GM21737 (cell line): ENCODE results near the gene IGLL1.
"Not testable (repeated sequence)": the region's sequence is repeated elsewhere in the genome, so short reads cannot be mapped to it uniquely, and the experiment has no call there.

Source experiments
- ATAC-seq: cut with Tn5 transposase; IDR thresholded peaks from one replicate; pipeline ENCODE4 v1.9.1; 2021; ENCODE audit warnings: mild to moderate bottlenecking, moderate library complexity; ENCODE audit not compliant: unreplicated experiment

The IGLL1 gene

DNA sequence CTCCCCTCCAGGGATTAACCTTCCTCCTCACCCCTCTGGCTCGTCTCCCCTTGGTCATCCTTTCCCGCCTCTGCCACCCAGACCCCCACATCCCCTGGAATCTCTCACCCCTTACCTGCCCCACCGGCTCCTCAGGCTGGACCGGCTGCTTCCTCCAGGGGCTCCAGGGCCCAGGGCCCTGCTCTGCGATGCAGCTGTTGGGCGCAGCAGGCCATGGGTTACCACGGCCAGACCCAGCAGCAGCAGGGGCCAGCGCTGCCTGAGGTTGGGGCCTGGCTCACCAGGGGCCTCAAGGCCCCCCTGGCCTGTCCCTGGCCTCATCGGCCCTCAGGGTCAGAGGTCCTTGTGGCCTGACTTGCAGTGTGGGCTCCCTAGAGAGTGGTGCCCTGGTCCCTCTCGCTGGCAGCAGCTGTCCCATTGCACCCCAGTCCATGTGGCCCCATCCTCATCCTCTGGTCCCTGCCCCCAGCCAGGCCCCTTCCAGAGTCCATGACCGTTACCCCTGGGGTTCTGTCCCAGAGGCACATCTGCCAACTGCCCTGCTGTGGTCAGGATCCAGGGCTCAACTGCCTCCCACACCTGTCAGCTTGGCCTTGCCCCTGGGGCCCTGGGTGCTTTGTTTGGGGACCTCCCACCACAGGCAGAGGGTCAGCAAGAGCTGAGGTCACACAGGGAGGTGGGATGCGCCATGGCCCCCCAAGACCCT lies at the start of gene IGLL1:
TSS of gene IGLL1 (minus strand) at position 421 of the 706 bp plus-strand sequence. CDS start at position 321, 100 bp downstream.
- no peak for ATAC-seq

DNA sequence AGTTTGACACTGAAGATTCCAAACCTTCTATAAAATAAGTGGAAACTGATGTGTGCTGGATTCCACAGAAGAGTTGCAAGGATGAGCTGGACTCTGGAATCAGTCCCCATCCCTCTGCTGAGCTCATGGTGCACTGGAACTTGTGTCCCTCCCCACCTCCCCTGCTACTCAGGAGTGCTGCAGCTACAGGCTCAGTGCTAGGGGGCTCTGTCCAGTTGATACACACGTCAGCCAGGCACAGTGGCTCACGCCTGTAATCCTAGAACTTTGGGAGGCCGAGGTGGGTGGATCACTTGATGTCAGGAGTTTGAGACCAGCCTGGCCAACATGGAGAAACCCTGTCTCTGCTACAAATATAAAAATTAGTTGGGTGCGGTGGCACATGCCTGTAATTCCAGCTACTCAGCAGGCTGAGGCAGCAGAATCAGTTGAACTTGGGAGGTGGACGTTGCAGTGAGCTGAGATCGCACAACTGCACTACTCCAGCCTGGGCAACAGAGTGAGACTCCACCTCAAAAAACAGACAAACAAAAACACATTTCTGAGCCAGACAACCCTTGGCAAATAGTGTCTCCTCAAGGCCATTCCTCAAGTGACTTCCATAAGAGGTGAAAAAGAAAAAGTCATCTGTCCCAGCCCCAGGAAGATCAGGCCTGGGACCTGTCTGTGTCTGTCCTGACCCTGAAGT lies 48.1 kb upstream of the IGLL1 start:
- ATAC-seq, result not testable (repeated sequence)

DNA sequence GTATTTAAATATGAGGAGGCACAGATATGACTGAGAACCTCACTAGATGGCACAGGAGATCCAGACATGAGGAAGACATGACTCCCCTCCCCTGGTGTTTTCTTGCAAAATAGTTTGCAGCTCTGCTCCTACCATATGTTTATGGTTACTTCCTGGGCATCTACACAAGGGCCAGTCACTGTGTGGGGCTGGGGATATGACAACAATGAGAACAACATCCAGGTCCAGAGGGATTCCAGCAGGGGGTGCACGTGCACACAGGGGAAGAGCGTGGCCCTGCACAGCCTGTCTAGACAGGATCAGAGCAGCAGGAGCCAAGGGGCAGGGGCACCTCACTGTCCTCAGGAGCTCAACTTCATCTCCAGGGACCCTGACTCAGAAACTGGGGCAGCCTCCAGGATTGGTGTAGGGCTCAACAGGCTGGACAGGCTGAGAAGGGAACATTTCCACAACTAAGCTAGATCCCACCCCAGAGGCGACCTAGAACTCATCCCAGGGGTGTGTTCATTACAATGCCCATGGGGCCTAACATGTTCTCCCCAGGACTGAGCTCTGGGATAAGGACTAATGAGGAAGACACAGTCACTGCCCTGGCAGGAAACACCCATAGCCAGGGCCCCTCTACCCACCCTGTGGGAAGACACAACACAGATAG lies 47.4 kb upstream of the IGLL1 start:
- not testable (repeated sequence) for ATAC-seq

DNA sequence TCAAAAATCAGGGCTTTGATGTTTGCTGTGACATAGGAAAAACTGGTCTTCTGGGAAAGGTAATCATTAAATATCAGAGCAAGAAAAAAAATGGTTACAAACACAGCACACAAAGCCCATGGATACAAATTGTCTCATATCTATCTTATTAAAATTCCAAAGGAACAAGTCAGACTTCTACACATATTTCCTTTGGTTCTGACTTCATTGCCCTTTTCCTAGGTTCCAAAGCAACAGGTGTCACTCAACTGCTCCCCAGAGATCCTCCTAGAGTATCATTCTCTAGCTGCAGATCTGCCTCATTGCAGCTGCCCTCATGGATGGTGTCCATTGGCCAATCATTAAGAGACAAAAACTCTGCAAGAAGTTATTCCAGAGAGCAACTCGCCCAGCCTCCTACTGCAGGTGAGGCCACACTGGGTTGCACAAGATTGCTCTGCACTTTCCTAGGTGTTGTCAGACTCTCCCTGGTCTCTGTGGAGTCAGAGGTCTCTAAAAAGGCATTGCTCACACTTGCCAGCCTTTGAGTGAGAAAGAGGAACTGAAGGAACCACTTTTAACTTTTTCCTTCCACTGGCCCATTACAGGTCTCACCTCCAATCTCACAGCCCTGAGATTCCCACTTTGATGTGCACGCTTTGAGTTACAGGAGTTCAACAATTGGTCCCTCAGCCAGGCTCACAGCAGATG lies 46.3 kb upstream of the IGLL1 start:
- no peak for ATAC-seq

DNA sequence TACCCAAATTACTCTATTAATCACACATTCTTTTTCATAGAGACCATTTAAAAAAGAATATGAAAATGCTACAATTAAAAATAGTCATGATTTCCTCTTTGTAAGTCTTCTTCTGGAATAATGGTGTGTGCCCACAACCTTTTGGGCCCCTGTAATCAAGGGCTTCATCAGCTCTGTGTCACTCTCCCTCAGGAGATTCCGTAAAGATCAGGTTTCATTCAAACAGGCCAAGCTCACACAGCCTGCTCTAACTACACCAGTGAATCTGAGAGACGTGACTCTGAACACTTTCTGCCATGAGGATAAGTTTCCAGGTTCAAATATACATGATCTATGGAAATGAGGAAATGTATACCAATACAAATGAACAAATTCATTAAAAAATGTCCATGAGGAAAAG lies 42.5 kb upstream of the IGLL1 start:
- no peak for ATAC-seq

DNA sequence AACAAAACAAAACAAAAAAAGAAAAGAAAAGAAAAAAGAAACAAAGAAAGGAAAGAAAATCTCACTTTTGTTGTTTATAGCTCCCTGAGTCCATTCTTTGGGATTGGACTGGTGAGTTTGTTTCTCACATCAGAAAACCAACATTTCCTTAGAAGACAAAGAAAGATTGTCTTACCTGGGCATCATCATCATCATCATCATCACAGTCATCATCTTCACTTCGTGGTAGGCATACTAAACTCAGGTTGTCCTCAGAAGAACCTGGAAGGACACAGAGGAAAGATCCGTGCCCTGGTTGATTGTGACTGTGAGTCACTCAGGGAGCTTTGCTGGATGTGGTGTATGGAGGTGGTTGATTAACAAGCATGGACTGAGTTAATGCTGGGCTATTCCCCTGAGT lies 41.8 kb upstream of the IGLL1 start:
- not testable (repeated sequence) for ATAC-seq

DNA sequence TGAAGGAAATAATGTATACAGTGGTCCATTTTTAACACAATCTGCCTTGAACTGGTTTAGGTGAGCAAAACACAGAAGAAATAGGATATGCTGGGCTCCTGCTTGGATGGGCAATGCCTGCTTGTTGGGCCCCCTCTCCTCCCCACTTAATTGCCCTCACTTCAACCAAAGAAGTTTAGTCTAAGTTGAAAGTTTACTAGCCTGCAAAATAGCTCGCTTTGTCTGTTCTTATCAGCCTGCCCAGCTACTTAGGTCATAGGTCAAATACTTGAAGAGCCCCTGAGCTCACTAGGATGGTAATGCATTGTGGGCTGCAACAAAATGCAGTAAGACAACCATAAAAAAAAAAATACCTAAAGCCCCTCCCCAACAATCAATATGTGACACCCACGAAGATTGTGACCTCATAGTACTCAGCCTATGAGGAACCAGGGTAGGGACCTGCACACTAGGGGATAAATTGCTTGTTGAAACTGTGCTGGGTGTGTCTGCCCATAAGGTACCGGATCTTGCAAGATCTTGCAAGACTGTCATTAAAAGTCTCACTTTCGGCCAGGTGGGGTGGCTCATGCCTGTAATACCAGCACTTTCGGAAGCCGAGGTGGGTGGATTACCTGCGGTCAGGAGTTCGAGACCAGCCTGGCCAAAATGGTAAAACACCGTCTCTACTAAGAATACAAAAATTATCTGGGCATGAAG lies 41.1 kb upstream of the IGLL1 start:
- ATAC-seq, result no peak

DNA sequence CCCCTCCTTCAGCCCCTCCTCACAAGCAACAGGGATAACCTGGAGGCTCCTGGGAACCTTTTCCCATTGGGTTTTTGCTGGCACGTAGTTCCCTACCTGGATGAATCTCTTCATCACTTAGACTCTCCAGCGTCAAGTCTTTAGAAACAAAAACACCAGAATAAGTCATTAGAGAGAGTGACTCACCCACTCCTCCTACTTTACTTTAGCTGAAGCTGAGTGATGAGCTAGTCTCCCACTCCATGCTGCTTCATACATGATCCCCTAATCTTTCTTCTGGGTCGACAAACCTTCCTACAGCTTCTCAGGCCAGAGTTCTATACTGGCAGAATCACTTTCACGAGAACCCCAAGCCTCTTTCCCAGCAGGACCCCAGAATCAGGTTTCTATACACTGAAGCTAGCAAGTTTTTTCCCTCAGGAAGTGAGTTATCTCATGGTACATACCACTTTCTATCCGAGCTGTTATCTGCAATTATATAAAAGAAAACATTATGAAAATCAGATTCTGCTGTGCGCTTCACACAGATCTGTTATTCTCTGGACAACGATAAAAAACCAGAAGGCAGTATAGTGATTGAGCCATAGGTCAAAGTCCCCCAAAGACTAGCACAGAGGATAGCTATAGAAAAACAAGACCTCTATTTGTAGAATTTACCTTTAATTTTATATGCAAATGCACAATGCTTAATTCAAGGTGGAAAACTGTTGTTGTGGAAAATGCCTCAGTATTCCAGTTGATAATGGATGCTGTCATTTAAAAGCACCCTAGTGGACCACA lies 33.3 kb upstream of the IGLL1 start:
- no peak for ATAC-seq

DNA sequence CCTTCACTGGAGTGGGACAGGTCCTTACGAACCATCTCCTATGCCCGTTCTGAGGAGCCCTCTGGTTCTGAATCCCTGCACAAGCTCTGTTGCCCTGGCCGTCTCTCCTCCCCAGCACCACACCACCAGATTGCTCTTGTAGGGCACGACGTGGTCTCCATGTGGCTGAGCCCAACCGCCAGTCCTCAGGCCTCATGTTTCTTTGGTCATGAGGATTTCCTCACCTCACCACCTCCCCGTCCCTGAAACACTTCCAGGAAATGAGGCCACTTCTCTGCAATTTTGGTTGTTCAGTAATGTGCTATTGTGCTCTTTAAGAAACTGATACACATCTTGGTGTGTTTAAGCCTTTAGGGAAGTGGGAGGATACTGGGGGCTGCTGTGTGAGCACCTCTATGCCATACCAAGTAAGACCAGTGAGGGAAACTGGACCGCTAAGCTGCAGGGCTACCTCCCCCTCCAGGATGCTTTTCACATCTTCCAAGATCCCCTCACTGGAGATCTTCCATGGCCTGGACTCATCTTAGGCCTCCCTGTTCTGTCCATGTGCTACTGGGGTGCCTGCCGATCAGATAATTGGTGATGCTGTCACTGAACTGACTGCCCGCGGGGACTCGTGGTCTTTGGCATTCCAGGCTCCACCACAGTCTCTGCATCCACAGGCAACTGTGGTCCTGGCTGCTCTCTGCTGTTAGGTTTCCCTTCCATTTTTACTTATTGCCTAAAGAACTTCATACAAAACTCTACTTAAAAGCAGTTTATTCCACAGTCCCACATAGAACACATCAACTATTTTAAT lies 30.1 kb upstream of the IGLL1 start:
- no peak for ATAC-seq

DNA sequence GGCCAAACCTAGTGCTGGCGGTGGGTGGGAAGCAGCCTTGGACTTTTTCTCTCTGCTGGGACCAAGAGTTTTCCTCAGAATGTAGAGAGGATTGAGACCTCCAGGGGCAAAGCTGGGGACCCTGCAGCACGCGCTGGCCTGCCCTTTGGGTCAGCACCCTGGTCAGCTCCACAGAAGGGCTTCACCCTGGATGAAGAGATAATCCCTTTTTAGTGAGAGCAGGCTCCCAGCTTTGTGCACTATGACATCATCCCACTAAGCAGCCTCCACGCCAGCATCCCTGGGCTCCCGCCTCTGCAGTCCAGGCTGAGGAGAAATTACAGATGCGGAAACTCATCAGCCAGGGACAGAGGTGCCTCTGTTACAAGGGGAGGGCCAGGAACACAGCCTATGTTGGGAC lies 28.5 kb upstream of the IGLL1 start:
- ATAC-seq, result no peak

DNA sequence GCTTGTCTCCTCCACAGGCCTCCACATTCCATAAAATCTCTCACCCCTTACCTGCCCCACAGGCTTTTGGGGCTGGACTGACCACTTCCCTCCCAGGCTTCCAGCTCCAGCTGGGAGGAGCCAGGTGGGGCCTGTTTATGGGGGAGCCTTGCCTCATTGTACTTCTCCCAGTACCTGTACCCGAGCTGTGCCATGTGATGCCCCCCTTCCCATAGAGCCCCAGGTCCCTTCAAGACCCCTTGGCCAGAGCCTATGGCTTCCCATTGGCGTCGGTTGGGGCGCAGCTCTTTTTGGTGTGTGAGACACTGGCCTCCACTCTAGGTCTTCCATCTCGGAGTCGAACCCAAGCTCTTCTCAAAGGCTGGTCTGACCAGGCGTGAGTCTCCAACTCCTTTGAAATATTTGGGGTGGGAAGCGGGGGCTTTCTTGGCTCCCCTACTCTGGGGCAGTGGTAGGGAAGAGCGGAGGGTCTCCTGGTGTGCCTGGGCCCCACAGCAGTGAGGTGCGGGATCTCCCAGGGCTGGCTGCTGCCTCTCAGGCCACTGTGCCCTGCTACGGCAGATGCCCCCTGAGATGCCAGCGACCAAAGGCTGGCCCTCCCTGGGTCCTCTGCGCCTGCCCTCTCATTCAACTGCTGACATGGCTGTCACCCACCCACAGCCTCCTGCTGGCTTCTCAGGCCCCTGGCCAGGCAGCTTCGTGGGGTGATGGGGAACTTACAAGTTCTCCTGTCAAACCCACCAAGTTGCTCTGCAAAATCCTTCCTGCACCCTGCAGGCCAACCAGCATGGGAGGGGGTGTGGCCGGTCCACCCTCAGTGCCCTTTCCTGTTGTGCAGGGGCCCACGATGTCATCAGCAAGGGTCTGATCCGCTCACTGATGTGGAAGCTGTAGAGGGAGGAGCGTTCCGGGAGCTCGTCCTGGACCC lies 26.4 kb upstream of the IGLL1 start:
- no peak for ATAC-seq

DNA sequence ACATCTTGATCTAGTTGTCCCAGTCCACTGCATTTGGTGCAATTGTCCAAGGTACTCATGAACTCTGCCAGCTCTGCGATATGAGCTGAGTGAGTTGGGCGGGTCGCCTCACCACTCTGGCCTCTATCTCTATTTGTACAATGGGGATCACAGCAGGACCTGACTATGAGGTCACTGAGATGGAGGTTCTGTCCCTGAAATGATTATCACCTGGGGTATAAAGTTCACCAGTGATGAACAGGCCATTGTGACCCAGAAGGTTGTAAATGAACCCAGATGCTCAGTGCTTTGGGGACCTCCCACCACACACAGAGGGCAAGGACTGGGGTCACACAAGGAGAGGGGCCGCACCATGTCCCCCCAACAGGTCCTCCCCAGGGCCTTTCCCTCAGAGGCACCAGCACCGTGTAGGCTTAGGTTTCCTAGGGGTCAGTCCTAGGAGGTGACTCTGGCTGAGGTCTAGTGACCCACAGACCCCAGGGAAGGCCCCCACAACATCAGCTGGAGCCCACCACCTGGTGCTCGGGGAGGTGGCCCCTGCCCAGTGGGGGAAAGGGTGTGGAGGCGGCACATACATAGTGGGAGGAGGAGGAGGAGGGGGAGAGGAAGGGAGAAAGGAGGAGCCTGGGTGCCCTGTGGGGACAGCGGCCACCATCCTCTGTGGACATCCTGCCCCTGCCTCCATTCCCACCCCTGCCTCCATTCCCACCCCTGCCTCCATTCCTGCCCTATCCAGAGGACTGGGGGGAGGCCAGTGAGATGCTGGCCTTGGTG lies 25.0 kb upstream of the IGLL1 start:
- ATAC-seq, result no peak

DNA sequence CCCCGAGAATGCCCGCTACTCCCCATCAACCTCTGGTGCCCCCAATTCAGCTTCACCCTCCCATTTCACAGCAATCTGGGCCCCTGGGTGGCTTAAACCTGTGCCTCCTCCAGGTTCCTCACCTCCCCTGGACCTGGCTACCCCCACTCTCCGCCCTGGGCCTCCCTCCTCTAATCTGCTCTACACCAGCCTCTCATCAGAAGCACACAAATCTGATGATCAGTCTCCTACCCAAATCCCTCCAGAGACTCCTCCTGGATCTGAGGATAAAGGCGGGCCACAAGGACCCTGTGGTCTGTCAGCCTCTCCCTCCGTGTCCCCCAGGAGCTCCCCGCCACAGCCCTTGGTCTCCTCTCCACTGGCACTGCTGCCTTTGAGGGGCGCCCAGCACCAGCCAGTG lies 23.2 kb upstream of the IGLL1 start:
- no peak for ATAC-seq

DNA sequence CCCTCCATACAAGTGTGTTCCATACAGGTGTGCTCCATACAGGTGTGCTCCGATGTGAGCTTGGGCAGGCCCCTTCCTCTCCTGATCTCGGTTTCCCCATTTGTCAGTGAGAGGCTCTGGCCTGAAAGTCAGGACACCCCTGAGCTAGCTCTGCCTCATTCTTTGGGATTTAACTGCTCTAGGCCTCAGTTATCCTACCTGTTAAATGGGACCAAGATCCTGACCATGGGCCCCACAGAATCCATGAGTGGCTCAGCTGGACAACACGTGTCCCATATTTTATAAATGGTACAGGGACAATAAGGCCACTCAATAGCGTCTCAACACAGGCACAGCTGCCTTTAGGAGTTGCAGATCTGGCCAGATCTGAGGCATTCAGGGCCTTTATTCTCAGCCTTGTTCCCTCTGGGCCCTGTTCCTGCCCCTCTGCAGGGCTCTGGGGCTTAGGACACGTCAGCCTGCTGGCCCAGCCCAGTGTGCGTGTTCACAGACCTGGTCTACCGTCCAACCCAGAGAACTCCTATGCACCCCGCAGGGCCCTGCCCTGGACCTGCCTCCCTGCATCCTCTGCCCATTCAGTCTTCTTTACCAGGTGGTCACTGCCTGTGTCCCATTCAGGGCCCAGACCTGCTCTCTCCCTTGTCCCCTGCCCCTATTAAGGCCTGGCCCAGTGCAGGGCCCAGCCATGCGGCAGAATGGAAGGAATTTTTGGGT lies 18.9 kb upstream of the IGLL1 start:
- ATAC-seq, result no peak

DNA sequence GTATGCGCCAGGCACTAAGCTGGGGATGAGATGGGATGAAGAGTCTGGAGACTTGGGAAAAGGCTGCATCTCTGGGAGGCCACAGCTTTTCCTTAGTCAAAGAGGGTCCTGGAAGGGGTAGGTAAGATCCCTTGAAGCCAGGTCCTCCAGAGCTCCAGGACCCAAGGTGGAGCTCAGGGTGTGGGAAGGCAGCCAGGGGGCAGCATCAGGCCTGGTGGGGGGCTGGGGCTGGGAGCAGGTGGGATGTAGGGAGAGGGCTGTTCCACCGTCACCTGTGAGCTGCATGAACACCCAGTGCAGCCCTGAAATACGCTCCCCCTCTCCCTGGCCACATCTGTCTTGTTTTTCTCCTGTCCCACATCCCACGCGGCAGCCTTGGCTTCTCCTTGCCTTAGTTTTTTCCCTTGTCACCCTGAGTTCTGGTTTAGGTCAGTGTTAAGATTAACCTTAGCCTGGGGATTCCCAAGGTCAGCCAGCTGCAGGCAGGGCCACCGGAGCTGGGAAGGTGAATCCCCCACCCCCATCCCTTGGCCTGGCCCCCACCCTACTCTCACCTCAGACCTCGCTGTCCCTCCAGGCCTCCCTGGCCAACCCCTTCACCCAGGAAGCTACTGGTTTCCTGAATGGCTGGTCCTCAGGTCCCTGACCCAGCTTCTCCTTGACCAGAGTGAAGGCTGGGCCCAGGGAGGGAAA lies 17.6 kb upstream of the IGLL1 start:
- not testable (repeated sequence) for ATAC-seq

DNA sequence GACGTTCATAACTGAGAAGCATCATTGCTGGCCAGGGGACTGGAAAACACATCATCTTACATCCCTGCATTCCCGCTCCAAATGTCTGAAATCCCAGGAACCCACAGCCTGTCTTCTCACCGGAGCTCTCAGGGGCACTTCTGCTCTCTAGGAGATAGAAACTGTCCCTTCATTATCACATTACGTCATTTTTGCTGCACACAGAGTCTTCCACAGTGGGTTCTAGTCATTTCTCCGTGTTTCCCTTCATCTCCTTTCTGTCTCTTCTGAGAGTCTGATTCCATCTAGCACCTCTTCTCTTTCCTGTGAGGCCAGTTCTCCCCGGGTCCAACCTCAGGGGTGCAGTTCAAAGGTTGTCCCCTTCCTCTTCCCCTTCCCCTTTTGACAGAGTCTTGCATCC lies 15.8 kb upstream of the IGLL1 start:
- ATAC-seq, result not testable (repeated sequence)
